WERI-Rb-1 (cell line): ENCODE measurements around the gene PNO1.

Experiments
- DNase-seq: peaks from one replicate; pipeline ENCODE4 v3.0.0-alpha.2; 2020
- H3K27ac ChIP-seq: fragments of 250-450 bp; sonication (Bioruptor Pico); 2 replicates; pipeline ENCODE4 v1.5.1; 2020; ENCODE audit warnings: mild to moderate bottlenecking, moderate library complexity
- H3K27me3 ChIP-seq: fragments of 250-450 bp; sonication (Bioruptor Pico); 2 replicates; pipeline ENCODE4 v1.5.1; 2021; ENCODE audit warnings: mild to moderate bottlenecking, low read depth, moderate library complexity; ENCODE audit not compliant: insufficient read depth, severe bottlenecking
- H3K36me3 ChIP-seq: fragments of 250-450 bp; sonication (Bioruptor Pico); 2 replicates; pipeline ENCODE4 v1.5.1; 2020; ENCODE audit warnings: mild to moderate bottlenecking, moderate library complexity
- H3K4me3 ChIP-seq: 2 replicates; pipeline ENCODE4 v1.5.1; 2011; ENCODE audit warnings: low read depth, mild to moderate bottlenecking, control low read depth, low read length
- H3K9me3 ChIP-seq: fragments of 250-450 bp; sonication (Bioruptor Pico); 2 replicates; pipeline ENCODE4 v1.5.1; 2021; ENCODE audit warnings: mild to moderate bottlenecking, moderate library complexity; ENCODE audit not compliant: severe bottlenecking
- CTCF ChIP-seq: IDR thresholded peaks from 2 replicates; pipeline ENCODE4 v1.5.1; 2011; ENCODE audit warnings: low read depth, mild to moderate bottlenecking, control low read depth, inconsistent platforms, low read length

The PNO1 gene

GRCh38 chr2:68163641-68164040, 6.0 kb downstream of the PNO1 start:
- peaks cover 73% of the 10 kb centered on the region for H3K36me3 ChIP-seq
- H3K27me3 ChIP-seq: no peaks in the 10 kb centered on the region
- no peaks in the 10 kb centered on the region for H3K9me3 ChIP-seq
- H3K27ac ChIP-seq: peak overlapping the region; percentile 69
- peak; percentile 82 for DNase-seq
- no peak overlapping the region for H3K4me3 ChIP-seq
- no peak for TF ChIP-seq CTCF

- no peak for DNase-seq
- Histone ChIP-seq H3K27ac (no peak overlapping the region), H3K9me3 (no peaks in the 10 kb centered on the region), H3K36me3 (peaks cover 70% of the 10 kb centered on the region), H3K27me3 (no peaks in the 10 kb centered on the region), H3K4me3 (no peak overlapping the region)
- TF ChIP-seq CTCF: no peak
Measured at GRCh38 chr2:68167186-68167585, 9.5 kb downstream of the PNO1 start.

- Histone ChIP-seq H3K9me3 (no peaks in the 10 kb centered on the region), H3K27ac (no peak overlapping the region), H3K27me3 (no peaks in the 10 kb centered on the region), H3K4me3 (no peak overlapping the region), H3K36me3 (peaks cover 64% of the 10 kb centered on the region)
- TF ChIP-seq CTCF: peak; percentile 35; the same call in 1 of the 2 replicates
- DNase-seq: no peak
Measured at GRCh38 chr2:68169308-68169707, 11.6 kb downstream of the PNO1 start.

- H3K27ac ChIP-seq: no peak overlapping the region
- TF ChIP-seq CTCF: no peak
- H3K9me3 ChIP-seq: no peaks in the 10 kb centered on the region
- no peaks in the 10 kb centered on the region for H3K27me3 ChIP-seq
- no peak for DNase-seq
- peaks cover 69% of the 10 kb centered on the region for H3K36me3 ChIP-seq
- H3K4me3 ChIP-seq: no peak overlapping the region
Measured at GRCh38 chr2:68171146-68171545, 13.5 kb downstream of the PNO1 start.

GRCh38 chr2:68171684-68172083, 14.0 kb downstream of the PNO1 start:
- Histone ChIP-seq H3K27ac (no peak overlapping the region), H3K36me3 (peaks cover 70% of the 10 kb centered on the region), H3K4me3 (no peak overlapping the region), H3K27me3 (no peaks in the 10 kb centered on the region), H3K9me3 (no peaks in the 10 kb centered on the region)
- TF ChIP-seq CTCF: no peak
- DNase-seq: no peak

- H3K27ac ChIP-seq: no peak overlapping the region
- peaks cover 67% of the 10 kb centered on the region for H3K36me3 ChIP-seq
- no peak for DNase-seq
Measured at GRCh38 chr2:68172521-68172920, 14.8 kb downstream of the PNO1 start.

More at GRCh38 chr2:68172521-68172920, 14.8 kb downstream of the PNO1 start:
- TF ChIP-seq CTCF: no peak
- Histone ChIP-seq H3K4me3 (no peak overlapping the region), H3K27me3 (no peaks in the 10 kb centered on the region), H3K9me3 (no peaks in the 10 kb centered on the region)
